ENCODE results near the gene NELL2. TPM values are rescaled to one million over a fixed set of nuclear protein-coding genes. Genes with fewer than 3 reads are reported as not detected.

Gene NELL2
- polyA plus RNA-seq, 2 of the 4 experiments (the other 2 are of a cell fraction) = 0.16 TPM; not detected in 1

DNA sequence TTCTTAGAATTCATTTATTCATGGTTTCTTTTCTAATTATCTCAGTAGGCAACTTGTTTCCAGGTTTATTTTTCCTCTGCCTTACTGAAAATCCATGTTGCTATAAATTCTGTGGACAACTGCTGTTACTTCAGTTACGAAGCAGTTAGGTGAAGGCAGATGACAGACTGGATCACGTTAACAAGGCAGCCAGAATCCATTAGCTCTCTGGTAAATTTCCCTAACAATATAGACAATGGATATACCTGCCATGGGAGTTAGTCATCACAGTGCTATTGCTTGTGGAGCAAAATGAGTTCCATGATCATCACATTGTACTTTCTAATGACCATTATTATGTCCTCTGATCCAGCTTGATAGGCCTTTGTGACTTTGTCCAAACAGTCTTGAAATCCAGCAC is 291.5 kb downstream of the NELL2 start:
- H3K27ac ChIP-seq = no peak overlapping the region
- no peak overlapping the region for H3K4me3 ChIP-seq
- no peak for TF ChIP-seq PHF8 (IDR thresholded peaks at IDR 0.05; ENCODE audit: borderline replicate concordance, low read depth)
- TF ChIP-seq, protein P1, sequence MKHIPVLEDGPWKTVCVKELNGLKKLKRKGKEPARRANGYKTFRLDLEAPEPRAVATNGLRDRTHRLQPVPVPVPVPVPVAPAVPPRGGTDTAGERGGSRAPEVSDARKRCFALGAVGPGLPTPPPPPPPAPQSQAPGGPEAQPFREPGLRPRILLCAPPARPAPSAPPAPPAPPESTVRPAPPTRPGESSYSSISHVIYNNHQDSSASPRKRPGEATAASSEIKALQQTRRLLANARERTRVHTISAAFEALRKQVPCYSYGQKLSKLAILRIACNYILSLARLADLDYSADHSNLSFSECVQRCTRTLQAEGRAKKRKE (CRISPR knock-in tag; IDR thresholded peaks at IDR 0.05; ENCODE audit: low read depth) = no peak
- no peak for TF ChIP-seq SMC3 (IDR thresholded peaks at IDR 0.05)
- TF ChIP-seq BHLHE40 (IDR thresholded peaks at IDR 0.05; ENCODE audit: low read depth, low read length) = no peak
- TF ChIP-seq KDM1A (IDR thresholded peaks at IDR 0.05; ENCODE audit: low read depth) = no peak
- TF ChIP-seq, protein P2, sequence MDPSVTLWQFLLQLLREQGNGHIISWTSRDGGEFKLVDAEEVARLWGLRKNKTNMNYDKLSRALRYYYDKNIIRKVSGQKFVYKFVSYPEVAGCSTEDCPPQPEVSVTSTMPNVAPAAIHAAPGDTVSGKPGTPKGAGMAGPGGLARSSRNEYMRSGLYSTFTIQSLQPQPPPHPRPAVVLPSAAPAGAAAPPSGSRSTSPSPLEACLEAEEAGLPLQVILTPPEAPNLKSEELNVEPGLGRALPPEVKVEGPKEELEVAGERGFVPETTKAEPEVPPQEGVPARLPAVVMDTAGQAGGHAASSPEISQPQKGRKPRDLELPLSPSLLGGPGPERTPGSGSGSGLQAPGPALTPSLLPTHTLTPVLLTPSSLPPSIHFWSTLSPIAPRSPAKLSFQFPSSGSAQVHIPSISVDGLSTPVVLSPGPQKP (IDR thresholded peaks at IDR 0.05; ENCODE audit: low read depth, low read length) = no peak
- TF ChIP-seq, protein P3, sequence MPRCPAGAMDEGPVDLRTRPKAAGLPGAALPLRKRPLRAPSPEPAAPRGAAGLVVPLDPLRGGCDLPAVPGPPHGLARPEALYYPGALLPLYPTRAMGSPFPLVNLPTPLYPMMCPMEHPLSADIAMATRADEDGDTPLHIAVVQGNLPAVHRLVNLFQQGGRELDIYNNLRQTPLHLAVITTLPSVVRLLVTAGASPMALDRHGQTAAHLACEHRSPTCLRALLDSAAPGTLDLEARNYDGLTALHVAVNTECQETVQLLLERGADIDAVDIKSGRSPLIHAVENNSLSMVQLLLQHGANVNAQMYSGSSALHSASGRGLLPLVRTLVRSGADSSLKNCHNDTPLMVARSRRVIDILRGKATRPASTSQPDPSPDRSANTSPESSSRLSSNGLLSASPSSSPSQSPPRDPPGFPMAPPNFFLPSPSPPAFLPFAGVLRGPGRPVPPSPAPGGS (IDR thresholded peaks at IDR 0.05) = no peak
- TF ChIP-seq FOXS1 (CRISPR knock-in tag; IDR thresholded peaks at IDR 0.05) = no peak
- TF ChIP-seq ESRRA (IDR thresholded peaks at IDR 0.05; ENCODE audit: borderline replicate concordance, low read length) = no peak
- WGBS (ENCODE audit: missing lambda C conversion rate) = 10% methylated on average over 2 of the region's 2 CpGs
- ATAC-seq (no peak), DNase-seq (ENCODE audit: low read depth in 1 of 2, low spot score in 1 of 2) (no peak), FAIRE-seq (no peak)
- ChIA-PET CTCF (no interaction called here), POLR2A (no interaction called here)
- no peaks in the 10 kb centered on the region for H3K9me3 ChIP-seq
- no peaks in the 10 kb centered on the region for H3K4me1 ChIP-seq
- no peak overlapping the region for H3K4me2 ChIP-seq

DNA sequence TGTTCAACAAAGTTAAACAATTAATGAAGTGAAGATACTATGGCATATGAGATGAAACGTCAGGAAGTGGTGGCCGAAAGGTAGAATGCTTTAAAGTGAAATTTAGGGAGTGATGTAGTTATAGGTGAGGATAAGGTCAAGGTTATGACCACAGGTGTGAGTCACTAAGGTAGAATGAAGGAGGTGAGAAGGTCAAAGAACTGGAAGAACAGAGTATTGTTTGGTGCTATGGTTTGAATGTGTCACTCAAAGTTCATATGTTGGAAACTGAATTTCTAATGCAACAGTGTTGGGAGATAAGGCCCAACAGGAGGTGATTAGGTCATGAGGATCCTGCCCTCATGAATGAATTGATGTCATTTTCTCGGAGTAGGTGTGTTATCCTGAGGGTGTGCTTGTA is 293.6 kb downstream of the NELL2 start:
- no peak overlapping the region for H3K27ac ChIP-seq
- WGBS (ENCODE audit: missing lambda C conversion rate) = 15% methylated on average over 3 of the region's 3 CpGs
- ChIA-PET POLR2A (no interaction called here), CTCF (no interaction called here)
- FAIRE-seq (no peak), ATAC-seq (no peak), DNase-seq (ENCODE audit: low read depth in 1 of 2, low spot score in 1 of 2) (no peak)
- no peaks in the 10 kb centered on the region for H3K9me3 ChIP-seq
- H3K4me3 ChIP-seq = no peak overlapping the region
- H3K4me2 ChIP-seq = no peak overlapping the region
- H3K4me1 ChIP-seq = no peaks in the 10 kb centered on the region
- no peak for TF ChIP-seq POLR2A (IDR thresholded peaks at IDR 0.05; ENCODE audit: low read length)
- no peak for TF ChIP-seq HEYL (CRISPR knock-in tag; IDR thresholded peaks at IDR 0.05)
- no peak for TF ChIP-seq ZC3H11A (IDR thresholded peaks at IDR 0.05)
- TF ChIP-seq, protein P1 (CRISPR knock-in tag; IDR thresholded peaks at IDR 0.05; ENCODE audit: low read depth) = no peak
- no peak for TF ChIP-seq MYC (IDR thresholded peaks at IDR 0.05; ENCODE audit: borderline replicate concordance, low read length)
- no peak for TF ChIP-seq SREBF2 (IDR thresholded peaks at IDR 0.05)
- TF ChIP-seq EHMT2 (IDR thresholded peaks at IDR 0.05; ENCODE audit: low read depth) = no peak
- TF ChIP-seq, protein P4, sequence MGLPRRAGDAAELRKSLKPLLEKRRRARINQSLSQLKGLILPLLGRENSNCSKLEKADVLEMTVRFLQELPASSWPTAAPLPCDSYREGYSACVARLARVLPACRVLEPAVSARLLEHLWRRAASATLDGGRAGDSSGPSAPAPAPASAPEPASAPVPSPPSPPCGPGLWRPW (IDR thresholded peaks at IDR 0.05) = no peak
- TF ChIP-seq NPAS2 (CRISPR knock-in tag; IDR thresholded peaks at IDR 0.05; ENCODE audit: borderline replicate concordance) = no peak
- TF ChIP-seq ESRRA (IDR thresholded peaks at IDR 0.05; ENCODE audit: borderline replicate concordance, low read length) = no peak

DNA sequence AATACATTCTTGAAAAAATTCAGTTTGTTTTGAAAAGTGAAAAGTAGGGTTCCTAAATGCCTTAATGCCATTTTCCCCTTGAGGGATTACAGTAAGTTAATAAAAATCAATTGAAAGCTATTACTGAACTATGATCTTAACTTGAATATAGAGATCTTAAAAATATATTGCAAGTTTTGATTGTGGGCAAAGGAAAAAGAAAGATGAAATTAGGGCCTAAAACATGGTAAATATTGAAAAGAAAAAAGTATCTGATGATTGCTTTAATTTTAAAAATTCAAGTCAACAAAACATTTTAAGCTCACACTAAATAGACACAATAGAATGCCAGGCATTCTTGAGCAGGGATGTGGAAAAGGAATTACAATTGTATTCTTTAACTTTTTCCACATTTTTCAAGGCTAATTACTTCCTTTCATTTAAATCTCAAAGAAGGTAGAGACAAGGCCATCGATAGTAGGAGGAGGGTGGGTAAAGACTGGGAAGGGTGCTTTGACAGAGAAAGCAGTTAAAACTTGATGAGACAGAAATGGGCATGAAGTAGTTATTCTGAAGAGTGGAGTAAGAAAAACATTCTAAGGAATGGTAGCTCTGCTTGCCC is 294.4 kb downstream of the NELL2 start:
- ChIA-PET POLR2A (no interaction called here), CTCF (no interaction called here)
- FAIRE-seq = no peak
- ATAC-seq = no peak
- no peak overlapping the region for H3K4me2 ChIP-seq
- no peak for TF ChIP-seq POLR2A (IDR thresholded peaks at IDR 0.05; ENCODE audit: low read length)
- no peak for TF ChIP-seq RNF2 (IDR thresholded peaks at IDR 0.05; ENCODE audit: borderline replicate concordance, low read depth)
- TF ChIP-seq, protein P5, sequence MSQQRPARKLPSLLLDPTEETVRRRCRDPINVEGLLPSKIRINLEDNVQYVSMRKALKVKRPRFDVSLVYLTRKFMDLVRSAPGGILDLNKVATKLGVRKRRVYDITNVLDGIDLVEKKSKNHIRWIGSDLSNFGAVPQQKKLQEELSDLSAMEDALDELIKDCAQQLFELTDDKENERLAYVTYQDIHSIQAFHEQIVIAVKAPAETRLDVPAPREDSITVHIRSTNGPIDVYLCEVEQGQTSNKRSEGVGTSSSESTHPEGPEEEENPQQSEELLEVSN (IDR thresholded peaks at IDR 0.05; ENCODE audit: borderline replicate concordance, low read depth) = no peak
- TF ChIP-seq SREBF2 (IDR thresholded peaks at IDR 0.05) = no peak
- TF ChIP-seq CBX2 (IDR thresholded peaks at IDR 0.05; ENCODE audit: borderline replicate concordance, low read depth) = no peak
- no peak for TF ChIP-seq POLR2AphosphoS2 (conservative IDR thresholded peaks at IDR 0.05; ENCODE audit: low read length)
- TF ChIP-seq HEYL (CRISPR knock-in tag; IDR thresholded peaks at IDR 0.05) = no peak
- no peak for TF ChIP-seq FOSL2 (IDR thresholded peaks at IDR 0.05)
- TF ChIP-seq FOSL2 (CRISPR knock-in tag; IDR thresholded peaks at IDR 0.05) = no peak
- no peak for TF ChIP-seq RCOR1 (IDR thresholded peaks at IDR 0.05; ENCODE audit: low read depth, low read length)
- TF ChIP-seq FOXS1 (CRISPR knock-in tag; IDR thresholded peaks at IDR 0.05) = no peak
- no peak for TF ChIP-seq RAD21 (conservative IDR thresholded peaks at IDR 0.05 in 1 of 2, IDR thresholded peaks at IDR 0.05 in 1 of 2)
- TF ChIP-seq, protein P6, sequence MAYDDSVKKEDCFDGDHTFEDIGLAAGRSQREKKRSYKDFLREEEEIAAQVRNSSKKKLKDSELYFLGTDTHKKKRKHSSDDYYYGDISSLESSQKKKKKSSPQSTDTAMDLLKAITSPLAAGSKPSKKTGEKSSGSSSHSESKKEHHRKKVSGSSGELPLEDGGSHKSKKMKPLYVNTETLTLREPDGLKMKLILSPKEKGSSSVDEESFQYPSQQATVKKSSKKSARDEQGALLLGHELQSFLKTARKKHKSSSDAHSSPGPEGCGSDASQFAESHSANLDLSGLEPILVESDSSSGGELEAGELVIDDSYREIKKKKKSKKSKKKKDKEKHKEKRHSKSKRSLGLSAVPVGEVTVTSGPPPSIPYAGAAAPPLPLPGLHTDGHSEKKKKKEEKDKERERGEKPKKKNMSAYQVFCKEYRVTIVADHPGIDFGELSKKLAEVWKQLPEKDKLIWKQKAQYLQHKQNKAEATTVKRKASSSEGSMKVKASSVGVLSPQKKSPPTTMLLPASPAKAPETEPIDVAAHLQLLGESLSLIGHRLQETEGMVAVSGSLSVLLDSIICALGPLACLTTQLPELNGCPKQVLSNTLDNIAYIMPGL (CRISPR knock-in tag; IDR thresholded peaks at IDR 0.05; ENCODE audit: borderline replicate concordance) = no peak
- no peaks in the 10 kb centered on the region for H3K4me1 ChIP-seq
- H3K9me3 ChIP-seq = no peaks in the 10 kb centered on the region
- 7% methylated on average over 1 of the region's 1 CpG for WGBS (ENCODE audit: missing lambda C conversion rate)
- DNase-seq (ENCODE audit: low read depth in 1 of 2, low spot score in 1 of 2) = no peak
- H3K4me3 ChIP-seq = no peak overlapping the region
- H3K27ac ChIP-seq = no peak overlapping the region

Measured in A549 (cell line).